ENCODE measurements around the gene DNMBP. TPM values are rescaled to one million over a fixed set of nuclear protein-coding genes. Genes with fewer than 3 reads are reported as not detected.

The DNMBP gene
- polyA plus RNA-seq, 1 experiment: 16.3 TPM

DNA sequence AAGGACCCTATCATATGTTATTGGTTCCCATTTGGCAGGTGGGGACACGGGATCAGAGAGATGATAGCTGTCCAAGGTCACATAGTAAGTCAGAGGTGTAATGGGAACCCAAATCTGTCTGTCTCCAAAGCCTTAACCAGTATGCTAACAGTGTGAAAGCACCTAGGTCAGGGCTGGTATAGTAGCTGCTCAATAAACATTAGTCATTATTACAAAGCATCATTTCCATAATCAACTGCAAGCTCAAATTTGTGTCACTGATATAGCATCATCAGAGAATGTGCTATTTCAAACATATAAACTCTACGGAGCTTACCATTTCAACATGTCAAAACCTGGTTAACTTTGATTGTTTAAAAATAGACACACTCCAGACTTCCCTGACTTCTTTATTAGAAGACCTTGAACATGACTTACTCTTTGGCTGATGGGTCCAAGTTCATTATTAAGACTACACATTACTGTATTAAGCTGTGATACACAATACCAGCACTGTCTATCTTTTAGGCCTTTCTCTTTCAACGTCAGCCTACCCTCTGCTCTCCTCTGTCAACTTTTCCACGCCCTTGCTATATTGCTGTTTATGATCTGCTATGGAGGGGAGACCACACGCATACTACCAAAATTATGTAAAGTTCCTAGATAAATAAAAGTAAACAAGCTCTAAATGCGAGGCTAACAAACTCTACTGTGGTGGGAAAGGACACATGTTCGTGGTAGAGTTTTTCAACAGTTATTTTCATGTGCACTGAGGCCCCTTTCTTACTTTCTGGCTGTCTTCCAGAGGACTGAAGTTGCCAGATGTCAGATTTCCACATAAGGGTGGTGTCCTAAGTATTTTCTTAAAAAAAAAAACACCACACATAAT, 33.6 kb downstream of the DNMBP start:
- TF ChIP-seq, protein P1, sequence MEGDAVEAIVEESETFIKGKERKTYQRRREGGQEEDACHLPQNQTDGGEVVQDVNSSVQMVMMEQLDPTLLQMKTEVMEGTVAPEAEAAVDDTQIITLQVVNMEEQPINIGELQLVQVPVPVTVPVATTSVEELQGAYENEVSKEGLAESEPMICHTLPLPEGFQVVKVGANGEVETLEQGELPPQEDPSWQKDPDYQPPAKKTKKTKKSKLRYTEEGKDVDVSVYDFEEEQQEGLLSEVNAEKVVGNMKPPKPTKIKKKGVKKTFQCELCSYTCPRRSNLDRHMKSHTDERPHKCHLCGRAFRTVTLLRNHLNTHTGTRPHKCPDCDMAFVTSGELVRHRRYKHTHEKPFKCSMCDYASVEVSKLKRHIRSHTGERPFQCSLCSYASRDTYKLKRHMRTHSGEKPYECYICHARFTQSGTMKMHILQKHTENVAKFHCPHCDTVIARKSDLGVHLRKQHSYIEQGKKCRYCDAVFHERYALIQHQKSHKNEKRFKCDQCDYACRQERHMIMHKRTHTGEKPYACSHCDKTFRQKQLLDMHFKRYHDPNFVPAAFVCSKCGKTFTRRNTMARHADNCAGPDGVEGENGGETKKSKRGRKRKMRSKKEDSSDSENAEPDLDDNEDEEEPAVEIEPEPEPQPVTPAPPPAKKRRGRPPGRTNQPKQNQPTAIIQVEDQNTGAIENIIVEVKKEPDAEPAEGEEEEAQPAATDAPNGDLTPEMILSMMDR (IDR thresholded peaks at IDR 0.05; ENCODE audit: insufficient read depth, low read depth, low read length): no peak
- Histone ChIP-seq H3K36me3 (ENCODE audit: control insufficient read depth, insufficient read depth, low read length) (no peaks in the 10 kb centered on the region; the same call in 1 of the 2 replicates), H3K27me3 (ENCODE audit: control insufficient read depth, insufficient read depth, low read length) (no peaks in the 10 kb centered on the region), H3K4me3 (ENCODE audit: low read depth, low read length) (no peak overlapping the region)
- no peak for DNase-seq (ENCODE audit: low read depth)
- ChIA-PET CTCF (interaction anchor here (1.1 to 4.3 kb wide), 4 partner anchors 33 to 130 kb away, joined by 3 to 24 read pairs (median 16); partner anchors contain the start of gene DNMBP), POLR2A (interaction anchor here (0.7 kb wide), 1 partner anchor 10 kb away, joined by 3 read pairs; no protein-coding TSS in a partner anchor)

- POLR2A ChIA-PET: interaction anchor here (0.7 kb wide), 1 partner anchor 9 kb away, joined by 3 read pairs; no protein-coding TSS in a partner anchor
- Histone ChIP-seq H3K36me3 (ENCODE audit: control insufficient read depth, insufficient read depth, low read length) (no peaks in the 10 kb centered on the region; the same call in 1 of the 2 replicates), H3K4me3 (ENCODE audit: low read depth, low read length) (no peak overlapping the region), H3K27me3 (ENCODE audit: control insufficient read depth, insufficient read depth, low read length) (no peaks in the 10 kb centered on the region)
- TF ChIP-seq, protein P1 (IDR thresholded peaks at IDR 0.05; ENCODE audit: insufficient read depth, low read depth, low read length): no peak
- no peak for DNase-seq (ENCODE audit: low read depth)
- CTCF ChIA-PET: interaction anchor here (1.1 to 4.3 kb wide), 5 partner anchors 34 to 130 kb away, joined by 3 to 24 read pairs (median 11); partner anchors contain the start of gene DNMBP
Observed at GRCh38 chr10:99975106-99975829, 34.5 kb downstream of the DNMBP start.

DNA sequence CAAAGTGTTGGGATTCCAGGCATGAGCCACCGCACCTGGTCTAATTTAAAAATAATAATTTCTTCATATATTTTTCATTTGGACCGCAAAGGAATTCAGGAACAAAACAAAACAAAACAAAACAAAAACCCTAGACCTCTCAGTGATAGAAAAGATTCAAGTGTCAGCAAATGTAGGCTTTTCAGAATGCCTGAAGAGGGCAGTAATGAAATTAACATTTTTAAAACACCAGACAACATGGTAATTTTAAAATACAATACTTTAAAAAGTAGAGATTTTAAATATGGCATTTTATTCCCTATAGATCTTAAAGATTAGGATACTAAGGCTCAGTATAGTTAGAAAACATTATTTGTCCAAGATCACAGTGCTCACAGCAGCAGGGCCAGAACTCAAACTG, 36.6 kb downstream of the DNMBP start:
- Histone ChIP-seq H3K27me3 (ENCODE audit: control insufficient read depth, insufficient read depth, low read length) (no peaks in the 10 kb centered on the region), H3K4me3 (ENCODE audit: low read depth, low read length) (no peak overlapping the region), H3K36me3 (ENCODE audit: control insufficient read depth, insufficient read depth, low read length) (peaks cover 4% of the 10 kb centered on the region)
- ChIA-PET POLR2A (no interaction called here), CTCF (no interaction called here)
- TF ChIP-seq, protein P1 (IDR thresholded peaks at IDR 0.05; ENCODE audit: insufficient read depth, low read depth, low read length): peak; percentile 34; the same call in 1 of the 2 replicates
- no peak for DNase-seq (ENCODE audit: low read depth)

DNA sequence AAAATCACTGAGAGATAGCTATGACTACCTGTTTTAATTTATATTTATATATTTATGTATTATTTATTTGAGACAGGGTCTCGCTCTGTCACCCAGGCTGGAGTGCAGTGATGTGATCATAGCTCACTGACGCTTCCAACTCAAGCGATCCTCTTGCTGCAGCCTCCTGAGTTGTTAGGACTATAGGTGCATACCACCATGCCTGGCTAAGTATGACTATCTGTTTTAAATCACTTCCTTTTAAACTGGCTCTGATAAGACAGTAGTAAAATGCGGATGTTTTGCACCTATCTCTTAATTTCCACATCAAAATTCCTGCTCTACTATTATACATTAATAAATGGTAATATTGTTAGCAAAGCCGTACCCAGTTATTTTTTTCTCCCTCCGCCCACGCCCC, 41.8 kb downstream of the DNMBP start:
- CTCF ChIA-PET: no interaction called here
- TF ChIP-seq, protein P1 (IDR thresholded peaks at IDR 0.05; ENCODE audit: insufficient read depth, low read depth, low read length): no peak
- peaks cover 6% of the 10 kb centered on the region for H3K36me3 ChIP-seq (ENCODE audit: control insufficient read depth, insufficient read depth, low read length)
- POLR2A ChIA-PET: no interaction called here
- no peak for DNase-seq (ENCODE audit: low read depth)
- H3K27me3 ChIP-seq (ENCODE audit: control insufficient read depth, insufficient read depth, low read length): no peaks in the 10 kb centered on the region
- no peak overlapping the region for H3K4me3 ChIP-seq (ENCODE audit: low read depth, low read length)

DNA sequence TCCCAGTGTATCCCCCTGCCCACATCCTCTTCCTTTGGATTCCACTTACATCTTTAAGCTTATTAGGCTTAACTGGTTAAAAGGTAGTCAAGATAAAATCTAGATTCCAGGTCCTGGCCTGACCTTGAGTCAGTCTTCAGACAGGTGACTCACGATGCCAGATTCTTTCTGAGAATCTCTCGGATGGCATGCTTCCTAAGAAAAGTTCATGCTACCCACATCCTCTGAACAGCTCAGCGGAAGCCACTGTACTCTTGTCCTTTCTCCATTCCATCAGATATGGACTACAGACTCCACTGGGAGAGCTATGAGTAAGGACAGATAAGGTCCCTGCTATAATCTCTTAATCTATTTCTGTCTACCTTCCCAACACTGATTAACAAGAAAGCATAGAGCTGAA, 43.4 kb downstream of the DNMBP start:
- no peak overlapping the region for H3K4me3 ChIP-seq (ENCODE audit: low read depth, low read length)
- H3K36me3 ChIP-seq (ENCODE audit: control insufficient read depth, insufficient read depth, low read length): peaks cover 6% of the 10 kb centered on the region
- H3K27me3 ChIP-seq (ENCODE audit: control insufficient read depth, insufficient read depth, low read length): no peaks in the 10 kb centered on the region
- POLR2A ChIA-PET: interaction anchor here (0.7 kb wide), 1 partner anchor 10 kb away, joined by 3 read pairs; no protein-coding TSS in a partner anchor
- CTCF ChIA-PET: interaction anchor here (0.6 to 2.5 kb wide), 7 partner anchors 11 to 121 kb away, joined by 3 to 10 read pairs (median 3); no protein-coding TSS in a partner anchor
- TF ChIP-seq, protein P1 (IDR thresholded peaks at IDR 0.05; ENCODE audit: insufficient read depth, low read depth, low read length): no peak
- DNase-seq (ENCODE audit: low read depth): peak; percentile 62

Data from BJ (cell line).